Neural cell (in vitro differentiated cells): ENCODE results near the gene CCDC47. TPM values are rescaled to one million over a fixed set of nuclear protein-coding genes. Genes with fewer than 3 reads are reported as not detected.

ENCODE experiments used
- H2AFZ ChIP-seq: fragments of 200-600, 300-800 bp; sonication (generic), shearing (Covaris generic); 2 replicates; pipeline ENCODE4 v1.6.0; 2014; ENCODE audit warnings: low read depth, mild to moderate bottlenecking, antibody characterized with exemption, low read length, moderate library complexity
- H3F3A ChIP-seq: fragments of 200-600 bp; shearing (Covaris generic); 2 replicates; pipeline ENCODE4 v1.6.1; 2016; ENCODE audit warnings: mild to moderate bottlenecking, moderate library complexity, mixed read lengths, antibody characterized with exemption, low read length; ENCODE audit not compliant: insufficient read depth, poor library complexity, severe bottlenecking
- H3K27ac ChIP-seq: fragments of 200-600, 300-800 bp; sonication (generic), shearing (Covaris generic); 2 replicates; pipeline ENCODE4 v1.5.1; 2014; ENCODE audit warnings: mild to moderate bottlenecking, low read length, moderate library complexity
- H3K27me3 ChIP-seq: fragments of 300-800, 200-600 bp; sonication (generic), shearing (Covaris generic); 2 replicates; pipeline ENCODE4 v1.6.0; 2014; ENCODE audit warnings: mild to moderate bottlenecking, low read depth, low read length, moderate library complexity; ENCODE audit not compliant: insufficient read depth
- H3K36me3 ChIP-seq: fragments of 300-800, 200-600 bp; sonication (generic), shearing (Covaris generic); 2 replicates; pipeline ENCODE4 v1.5.1; 2014; ENCODE audit warnings: mild to moderate bottlenecking, antibody characterized with exemption, low read length, moderate library complexity; ENCODE audit not compliant: insufficient read depth
- H3K4me2 ChIP-seq: fragments of 300-800, 200-600 bp; sonication (generic), shearing (Covaris generic); 2 replicates; pipeline ENCODE4 v1.6.0; 2014; ENCODE audit warnings: mild to moderate bottlenecking, low read length
- H3K4me3 ChIP-seq: fragments of 300-800, 200-600 bp; sonication (generic), shearing (Covaris generic); 2 replicates; pipeline ENCODE4 v1.5.1; 2014; ENCODE audit warnings: mild to moderate bottlenecking, low read length, moderate library complexity
- H3K79me2 ChIP-seq: fragments of 200-600 bp; shearing (Covaris generic); replicated peaks from 2 replicates; pipeline ENCODE4 v1.6.0; 2014; ENCODE audit warnings: mild to moderate bottlenecking, low read length, moderate library complexity; ENCODE audit not compliant: insufficient read depth
- H3K9ac ChIP-seq: fragments of 300-800, 200-600 bp; sonication (generic), shearing (Covaris generic); 2 replicates; pipeline ENCODE4 v1.6.1; 2016; ENCODE audit warnings: mild to moderate bottlenecking, low read length, mixed read lengths
- H3K9me2 ChIP-seq: fragments of 200-600 bp; shearing (Covaris generic); 2 replicates; pipeline ENCODE4 v1.6.1; 2016; ENCODE audit warnings: mild to moderate bottlenecking, low read length, mixed read lengths; ENCODE audit not compliant: insufficient read depth
- H3K9me3 ChIP-seq: fragments of 200-600, 300-800 bp; sonication (generic), shearing (Covaris generic); 2 replicates; pipeline ENCODE4 v1.6.1; 2016; ENCODE audit warnings: mild to moderate bottlenecking, mixed run types, low read length, moderate library complexity, mixed read lengths
- H4K20me1 ChIP-seq: fragments of 200-600 bp; shearing (Covaris generic); 2 replicates; pipeline ENCODE4 v1.6.1; 2016; ENCODE audit warnings: mild to moderate bottlenecking, mixed run types; ENCODE audit not compliant: insufficient read depth
- CTCF ChIP-seq: fragments of 450-650 bp; IDR thresholded peaks from 2 replicates; pipeline ENCODE4 v1.5.1; 2014; ENCODE audit warnings: antibody characterized with exemption, mild to moderate bottlenecking, moderate library complexity; ENCODE audit not compliant: poor library complexity, severe bottlenecking
- EP300 ChIP-seq: fragments of 450-650 bp; conservative IDR thresholded peaks from 2 replicates; pipeline ENCODE4 v1.6.1; 2014; ENCODE audit warnings: antibody characterized with exemption, mild to moderate bottlenecking, moderate library complexity; ENCODE audit not compliant: poor library complexity, severe bottlenecking
- EZH2 ChIP-seq: fragments of 200-600, 300-800 bp; shearing (Covaris generic), sonication (generic); IDR thresholded peaks from 2 replicates; pipeline ENCODE4 v1.6.1; 2014; ENCODE audit warnings: antibody characterized with exemption, low read length, borderline replicate concordance, mild to moderate bottlenecking; ENCODE audit not compliant: insufficient read depth, poor library complexity, severe bottlenecking
- MXI1 ChIP-seq: fragments of 450-650 bp; conservative IDR thresholded peaks from 2 replicates; pipeline ENCODE4 v1.6.1; 2014; ENCODE audit warnings: antibody characterized with exemption, mild to moderate bottlenecking; ENCODE audit not compliant: poor library complexity, severe bottlenecking
- POLR2AphosphoS5 ChIP-seq: IDR thresholded peaks from 2 replicates; pipeline ENCODE4 v1.6.1; 2012
- RAD21 ChIP-seq: fragments of 450-650 bp; conservative IDR thresholded peaks from 2 replicates; pipeline ENCODE4 v1.6.1; 2014; ENCODE audit warnings: antibody characterized with exemption, mild to moderate bottlenecking, moderate library complexity
- SMC3 ChIP-seq: fragments of 450-650 bp; conservative IDR thresholded peaks from 2 replicates; pipeline ENCODE4 v1.6.1; 2014; ENCODE audit warnings: antibody characterized with exemption, mild to moderate bottlenecking, moderate library complexity; ENCODE audit not compliant: poor library complexity
- TAF1 ChIP-seq: IDR thresholded peaks from 2 replicates; pipeline ENCODE4 v1.6.1; 2012; ENCODE audit warnings: low read depth
- polyA plus RNA-seq: library from polyadenylated mRNA; depleted of rRNA; stranded (reverse); fragments of >200 nt; gene quantifications from 2 replicates; pipeline ENCODE4 v1.2.3, GENCODE V29; 2014
- TF ChIP-seq, protein P1 (sequence below): IDR thresholded peaks from 2 replicates; pipeline ENCODE4 v1.6.1; 2012; ENCODE audit warnings: borderline replicate concordance

The CCDC47 gene
- polyA plus RNA-seq, 1 donor from 2014 or later: 49.3 TPM

GRCh38 chr17:63816123-63816522 lies 42.7 kb upstream of the CCDC47 start:
- Histone ChIP-seq H3F3A (no peaks in the 10 kb centered on the region), H3K9me2 (no peaks in the 10 kb centered on the region)

GRCh38 chr17:63809970-63810369 lies 36.6 kb upstream of the CCDC47 start:
- H3K27ac ChIP-seq: no peak overlapping the region
- H3K4me3 ChIP-seq: no peak overlapping the region
- H3K36me3 ChIP-seq: peaks cover 15% of the 10 kb centered on the region
- H3K9me2 ChIP-seq: no peaks in the 10 kb centered on the region
- H3K9ac ChIP-seq: no peak overlapping the region
- H3K79me2 ChIP-seq: no peaks in the 10 kb centered on the region
- no peak for TF ChIP-seq CTCF
- no peak overlapping the region for H2AFZ ChIP-seq
- H3K27me3 ChIP-seq: no peaks in the 10 kb centered on the region
- no peaks in the 10 kb centered on the region for H3F3A ChIP-seq
- no peaks in the 10 kb centered on the region for H3K9me3 ChIP-seq
- H4K20me1 ChIP-seq: no peaks in the 10 kb centered on the region
- H3K4me2 ChIP-seq: no peak overlapping the region

More at GRCh38 chr17:63816123-63816522, 42.7 kb upstream of the CCDC47 start:
- no peaks in the 10 kb centered on the region for H3K9me3 ChIP-seq
- H3K79me2 ChIP-seq: no peaks in the 10 kb centered on the region
- no peak overlapping the region for H3K27ac ChIP-seq
- no peak overlapping the region for H3K9ac ChIP-seq
- H3K36me3 ChIP-seq: peaks cover 43% of the 10 kb centered on the region
- H4K20me1 ChIP-seq: no peaks in the 10 kb centered on the region
- H2AFZ ChIP-seq: no peak overlapping the region
- H3K4me2 ChIP-seq: no peak overlapping the region
- TF ChIP-seq CTCF (no peak), EP300 (no peak), POLR2AphosphoS5 (no peak), EZH2 (no peak), TAF1 (no peak), RAD21 (no peak), MXI1 (no peak), SMC3 (no peak)
- TF ChIP-seq, protein P1, sequence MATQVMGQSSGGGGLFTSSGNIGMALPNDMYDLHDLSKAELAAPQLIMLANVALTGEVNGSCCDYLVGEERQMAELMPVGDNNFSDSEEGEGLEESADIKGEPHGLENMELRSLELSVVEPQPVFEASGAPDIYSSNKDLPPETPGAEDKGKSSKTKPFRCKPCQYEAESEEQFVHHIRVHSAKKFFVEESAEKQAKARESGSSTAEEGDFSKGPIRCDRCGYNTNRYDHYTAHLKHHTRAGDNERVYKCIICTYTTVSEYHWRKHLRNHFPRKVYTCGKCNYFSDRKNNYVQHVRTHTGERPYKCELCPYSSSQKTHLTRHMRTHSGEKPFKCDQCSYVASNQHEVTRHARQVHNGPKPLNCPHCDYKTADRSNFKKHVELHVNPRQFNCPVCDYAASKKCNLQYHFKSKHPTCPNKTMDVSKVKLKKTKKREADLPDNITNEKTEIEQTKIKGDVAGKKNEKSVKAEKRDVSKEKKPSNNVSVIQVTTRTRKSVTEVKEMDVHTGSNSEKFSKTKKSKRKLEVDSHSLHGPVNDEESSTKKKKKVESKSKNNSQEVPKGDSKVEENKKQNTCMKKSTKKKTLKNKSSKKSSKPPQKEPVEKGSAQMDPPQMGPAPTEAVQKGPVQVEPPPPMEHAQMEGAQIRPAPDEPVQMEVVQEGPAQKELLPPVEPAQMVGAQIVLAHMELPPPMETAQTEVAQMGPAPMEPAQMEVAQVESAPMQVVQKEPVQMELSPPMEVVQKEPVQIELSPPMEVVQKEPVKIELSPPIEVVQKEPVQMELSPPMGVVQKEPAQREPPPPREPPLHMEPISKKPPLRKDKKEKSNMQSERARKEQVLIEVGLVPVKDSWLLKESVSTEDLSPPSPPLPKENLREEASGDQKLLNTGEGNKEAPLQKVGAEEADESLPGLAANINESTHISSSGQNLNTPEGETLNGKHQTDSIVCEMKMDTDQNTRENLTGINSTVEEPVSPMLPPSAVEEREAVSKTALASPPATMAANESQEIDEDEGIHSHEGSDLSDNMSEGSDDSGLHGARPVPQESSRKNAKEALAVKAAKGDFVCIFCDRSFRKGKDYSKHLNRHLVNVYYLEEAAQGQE: no peak
- H3K27me3 ChIP-seq: no peaks in the 10 kb centered on the region
- no peak overlapping the region for H3K4me3 ChIP-seq
